Lung microvascular endothelial cell (primary cell): ENCODE results near the gene P4HB. TPM values are rescaled to one million over a fixed set of nuclear protein-coding genes. Genes with fewer than 3 reads are reported as not detected.

Source experiments
- DNase-seq, 2 donors: peaks; one replicate each; pipeline versions ENCODE4 v3.0.0 to v3.0.0-alpha.2; 2010; ENCODE audit warnings: low read depth in 2 of 2
- total RNA-seq: library from RNA; depleted of rRNA; stranded (reverse); fragments of >200 nt; gene quantifications from 2 replicates; pipeline ENCODE4 v1.2.1, GENCODE V29; 2014

Gene P4HB
- total RNA-seq, 1 donor from 2014 or later = 504 TPM

DNA sequence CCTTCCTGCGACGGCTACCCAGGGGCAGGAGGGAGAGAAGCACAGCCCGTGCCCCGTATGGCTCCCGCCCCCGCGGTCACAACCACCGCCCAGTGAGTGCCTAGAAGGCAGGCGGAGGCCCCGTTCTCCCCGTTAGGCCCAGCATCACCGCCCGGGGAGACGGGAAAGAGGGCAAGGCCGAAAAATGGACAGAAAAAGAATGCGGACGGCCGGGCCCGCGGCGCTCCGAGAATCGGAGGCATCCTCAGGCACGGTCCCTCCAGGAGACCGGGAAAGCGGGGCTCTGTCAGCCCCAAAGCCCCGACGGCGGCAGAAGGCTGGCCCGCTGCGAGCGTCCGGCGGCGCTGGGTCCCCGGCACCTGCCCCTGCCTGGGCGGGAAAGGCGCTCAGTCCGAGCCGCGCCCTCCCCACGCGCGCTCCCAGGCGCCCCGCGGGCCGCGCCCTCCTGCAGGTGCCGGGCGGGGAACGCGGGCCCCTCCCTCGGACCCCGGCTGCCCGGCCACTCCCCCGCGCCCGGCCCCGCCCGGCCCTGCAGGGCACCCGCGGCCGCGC lies 27.7 kb downstream of the P4HB start:
- DNase-seq = peak; percentile 24 to 33

DNA sequence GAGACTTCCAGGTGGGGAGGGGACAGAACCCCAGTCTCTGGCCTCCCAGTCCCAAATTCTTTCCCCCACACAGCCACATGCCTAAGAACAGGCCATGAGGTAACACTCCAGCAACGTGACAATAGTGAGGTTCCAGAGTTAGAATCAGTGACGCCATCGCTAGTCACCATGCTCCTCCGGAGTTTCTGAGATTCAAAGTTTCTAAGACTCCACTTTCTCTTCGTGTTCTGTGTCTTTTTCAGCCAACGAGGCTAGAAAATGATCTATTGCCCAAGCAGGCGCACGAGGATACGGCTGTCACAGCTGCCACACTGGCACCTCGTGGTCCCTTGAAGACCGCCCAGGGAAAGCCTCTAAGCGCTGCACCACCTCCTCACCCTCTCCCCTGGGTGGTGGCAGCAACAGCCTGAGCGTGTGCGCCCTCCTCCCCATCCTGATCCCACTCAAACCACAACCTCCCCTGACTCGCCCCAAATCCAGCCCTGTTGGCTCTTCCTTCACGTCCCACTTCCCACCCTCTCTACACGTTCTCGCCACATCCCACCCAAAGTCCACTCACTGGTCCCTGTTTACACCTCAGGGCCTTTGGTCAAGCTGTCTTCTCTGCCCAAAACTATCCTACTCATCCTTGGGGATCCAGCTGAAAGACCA lies 28.3 kb downstream of the P4HB start:
- peak in 1 of 2 donors; percentile 13 for DNase-seq

DNA sequence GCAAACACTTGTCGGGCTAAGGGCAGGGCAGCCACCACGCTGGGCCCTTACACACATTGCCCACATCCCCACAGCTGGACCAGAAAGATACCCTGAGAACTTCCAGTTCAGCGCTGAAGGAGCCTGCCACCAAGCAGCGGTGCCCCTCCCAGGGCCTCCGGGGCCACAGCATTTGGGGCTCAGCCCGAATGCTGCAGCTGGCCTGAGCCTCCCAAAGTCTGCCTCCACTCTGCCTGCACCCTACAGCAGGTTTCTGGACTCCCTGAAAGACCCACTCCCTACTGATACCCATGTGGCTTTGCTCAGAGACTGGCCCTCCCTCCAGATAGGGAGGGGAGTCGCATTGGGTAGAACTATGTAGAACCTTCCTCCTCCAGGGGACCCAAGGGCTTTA lies 28.8 kb downstream of the P4HB start:
- DNase-seq = no peak

DNA sequence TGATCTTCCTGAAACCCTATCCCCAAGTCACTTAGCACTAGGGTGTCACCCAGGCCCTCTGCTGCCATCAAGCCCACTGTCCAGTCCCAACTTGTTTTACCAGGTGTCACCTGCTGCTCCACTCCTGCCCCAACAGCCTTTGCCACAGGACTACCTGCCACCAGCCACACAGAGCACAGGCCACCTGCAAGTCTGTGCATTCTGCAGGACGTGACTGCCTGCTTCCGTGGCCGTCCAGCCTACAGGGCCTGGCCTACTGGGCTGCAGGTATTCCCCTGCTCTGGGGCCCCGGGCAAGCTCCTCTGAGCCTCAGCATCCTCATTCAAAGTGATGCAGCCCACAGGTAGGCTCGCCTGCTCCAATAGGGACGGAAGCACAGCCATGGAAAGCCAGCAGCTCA lies 30.5 kb downstream of the P4HB start:
- DNase-seq = no peak

DNA sequence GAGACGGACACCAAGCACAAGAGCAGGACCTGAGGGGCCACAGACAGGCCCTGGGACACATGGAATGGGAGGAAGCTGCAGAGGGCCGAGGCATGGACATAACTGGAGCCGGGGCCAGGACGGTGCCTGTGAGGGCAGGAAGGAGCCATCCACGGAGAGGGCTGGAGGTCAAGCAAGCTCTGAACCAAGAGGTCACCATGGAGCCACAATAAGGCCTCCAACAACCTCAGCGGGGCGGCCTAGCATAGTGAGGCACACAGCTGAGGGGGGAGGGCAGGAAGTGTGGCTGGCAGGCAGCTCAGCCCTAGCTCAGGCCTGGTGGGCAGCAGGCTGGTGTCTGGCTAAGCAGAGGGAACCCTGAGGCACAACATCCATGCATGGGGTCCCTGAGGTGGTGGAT lies 31.7 kb downstream of the P4HB start:
- peak in 1 of 2 donors; percentile 21 for DNase-seq

DNA sequence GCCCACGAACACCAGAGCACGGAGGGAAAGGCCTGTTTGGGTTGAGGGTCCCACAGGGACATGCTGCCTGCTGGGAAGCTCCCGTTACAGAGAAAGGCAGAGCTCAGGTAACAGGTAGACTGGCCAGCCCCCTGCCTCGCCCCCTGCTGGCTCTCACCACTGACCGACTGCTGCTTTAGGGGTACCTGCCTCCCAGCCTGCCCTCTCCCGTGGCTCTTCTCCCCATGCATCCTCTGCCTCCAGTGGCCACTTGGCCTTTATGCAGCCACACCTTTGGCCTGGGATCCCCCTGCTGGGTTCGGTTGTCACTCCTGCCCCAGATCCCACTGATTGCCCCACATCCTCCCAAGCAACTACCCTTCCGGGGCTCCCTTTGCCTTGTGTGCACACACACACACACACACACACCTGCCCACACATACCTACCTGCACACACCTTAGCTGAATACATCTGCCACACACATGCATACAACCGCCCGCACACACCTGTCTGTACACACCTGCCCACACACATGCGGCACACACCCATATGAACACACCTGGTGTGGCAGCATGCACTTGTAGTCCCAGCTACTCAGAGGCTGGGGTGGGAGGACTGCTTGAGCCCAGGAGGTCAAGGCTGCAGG lies 34.4 kb downstream of the P4HB start:
- no peak for DNase-seq

DNA sequence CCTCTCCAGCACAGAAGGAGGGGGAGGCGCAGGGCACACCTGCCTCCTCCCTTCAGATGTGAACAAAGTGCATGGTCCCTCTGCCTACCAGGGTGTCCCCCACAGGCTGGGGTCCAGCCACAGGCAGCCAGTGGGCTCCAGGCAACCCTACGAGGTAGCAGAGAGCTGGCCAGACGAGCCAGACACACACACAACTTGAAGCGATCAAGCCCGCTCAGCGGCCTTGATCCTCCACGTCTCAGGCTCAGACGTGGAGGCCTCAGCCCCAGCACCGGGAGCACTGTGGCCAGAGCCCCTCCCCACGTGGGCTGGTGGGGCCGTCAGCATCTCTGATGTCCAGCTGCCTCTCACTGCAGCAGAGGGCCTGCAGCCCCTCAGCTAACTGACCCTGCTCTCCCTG lies 35.7 kb downstream of the P4HB start:
- DNase-seq = no peak

DNA sequence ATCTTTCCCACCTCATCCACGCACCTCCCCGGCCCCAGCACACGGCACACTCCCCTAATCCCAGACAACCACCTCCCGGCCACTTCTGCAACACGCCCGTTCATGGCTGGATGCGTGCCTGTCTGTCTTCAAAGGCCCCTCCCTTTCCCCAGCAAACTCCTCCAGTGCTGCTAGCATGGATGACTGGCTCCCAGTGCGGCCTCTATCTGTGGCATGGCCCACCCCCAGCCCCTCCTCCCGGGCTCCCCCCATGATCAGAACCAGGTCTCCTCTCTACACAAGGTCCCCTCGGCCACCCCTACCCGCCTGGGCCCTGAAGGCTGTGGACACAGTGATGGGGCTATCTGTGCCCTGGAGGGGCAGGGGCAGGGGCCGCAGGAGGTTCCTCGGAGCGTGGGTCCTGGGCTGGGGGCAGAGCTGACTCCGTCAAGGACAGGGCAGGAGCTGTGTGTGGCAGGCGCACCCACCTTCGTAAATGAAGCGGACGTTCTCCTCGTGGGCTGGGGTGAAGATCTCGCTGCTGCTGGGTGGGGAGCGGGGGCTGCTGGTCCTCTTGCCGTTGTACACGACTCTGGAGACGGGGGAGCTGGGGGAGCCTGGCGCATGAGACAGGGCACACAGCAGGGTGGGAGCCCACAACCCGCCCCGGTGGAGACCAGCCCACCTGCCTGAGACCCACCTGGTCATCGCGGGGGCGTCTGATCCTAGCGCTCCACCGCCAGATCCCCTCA lies 36.4 kb downstream of the P4HB start:
- DNase-seq = no peak

DNA sequence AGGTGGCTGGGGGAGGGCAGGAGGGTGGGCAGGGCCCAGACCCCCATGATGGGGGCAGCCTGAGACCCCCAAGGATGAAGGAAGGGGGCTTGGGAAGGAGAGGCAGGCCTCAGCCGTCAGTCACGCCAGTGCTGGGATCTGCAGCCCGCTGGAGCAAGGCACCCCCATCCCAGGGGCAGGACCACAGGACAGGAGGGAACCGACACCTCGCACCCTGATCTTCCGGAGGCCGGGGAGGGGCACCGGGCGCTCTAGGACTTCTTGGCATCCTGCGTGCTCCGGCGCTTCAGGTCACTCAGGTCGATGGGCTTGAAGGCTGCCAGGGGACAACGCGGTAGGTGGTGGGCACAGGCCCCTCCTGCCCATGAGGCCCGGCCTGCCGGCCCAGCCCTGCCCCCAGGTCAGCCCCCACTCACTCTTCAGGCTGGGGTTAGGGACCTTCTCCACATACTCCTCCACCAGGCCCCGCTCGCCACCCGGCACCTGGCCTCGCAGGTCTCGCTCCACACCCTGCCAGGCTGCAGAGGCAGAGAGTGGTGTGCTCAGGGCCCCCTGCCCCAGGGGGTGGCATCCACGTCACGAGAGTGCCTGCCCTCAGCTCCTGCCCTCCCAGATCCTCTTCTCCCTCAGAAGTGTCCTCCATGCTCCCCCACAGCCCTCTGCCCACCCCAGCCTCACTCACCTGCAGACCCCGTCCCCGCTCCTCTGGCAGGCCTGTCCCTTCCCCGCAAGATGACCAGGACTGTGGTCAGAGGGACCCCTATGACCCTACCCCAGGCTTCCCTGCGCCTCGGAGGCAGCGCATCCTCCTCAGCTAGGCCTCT lies 37.1 kb downstream of the P4HB start:
- no peak for DNase-seq

DNA sequence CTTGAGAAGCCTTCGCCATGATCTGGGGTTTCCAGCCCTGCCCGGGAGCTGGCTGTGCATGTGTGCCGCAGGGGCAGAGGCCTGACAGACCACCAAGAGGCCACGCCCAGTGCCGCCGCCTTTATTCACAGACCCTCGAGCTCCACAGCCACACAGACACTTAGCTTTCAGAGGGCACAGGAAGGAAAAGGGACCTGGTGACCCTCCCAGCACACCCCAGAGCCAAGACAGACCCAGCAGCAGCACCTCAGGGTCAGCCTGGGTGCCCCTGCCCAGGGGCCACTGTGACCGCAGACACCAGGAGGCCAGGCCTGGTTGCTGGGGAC lies 38.1 kb downstream of the P4HB start:
- DNase-seq = no peak

DNA sequence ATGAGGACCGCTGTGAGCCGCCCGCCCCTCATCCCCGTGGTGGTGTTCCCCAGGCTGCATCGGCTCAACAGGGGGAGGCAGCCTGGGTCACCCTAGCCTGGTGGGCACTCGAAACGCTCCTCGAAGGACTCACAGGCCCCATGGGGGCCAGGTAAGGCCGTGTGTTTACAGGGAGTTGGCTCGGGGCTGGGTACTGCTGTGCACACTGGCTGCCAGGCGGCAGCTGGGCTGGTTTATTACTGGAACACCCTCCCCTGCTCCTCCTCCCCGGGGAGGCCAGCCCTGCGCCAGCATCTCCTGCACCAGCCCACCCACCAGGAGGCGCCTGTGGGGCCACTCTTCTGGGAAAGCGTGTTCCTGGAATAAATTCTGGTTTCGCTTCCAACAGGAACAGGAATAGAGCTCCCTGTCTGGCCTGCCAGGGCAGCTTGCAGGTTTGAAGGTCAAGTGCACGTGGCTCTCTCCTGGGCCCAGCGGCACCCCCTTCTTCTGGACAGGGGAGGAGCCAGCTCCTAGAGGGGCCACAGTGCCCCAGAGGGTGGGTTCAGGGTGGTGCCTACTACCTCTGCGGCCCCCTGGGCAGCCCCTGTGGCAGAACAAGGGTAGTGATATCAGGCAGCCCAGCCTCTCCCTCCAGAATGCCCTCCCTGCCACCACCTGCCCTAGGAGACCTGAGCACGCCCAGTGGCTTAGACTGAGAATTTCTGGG lies 38.6 kb downstream of the P4HB start:
- peak; percentile 82 to 92 for DNase-seq

DNA sequence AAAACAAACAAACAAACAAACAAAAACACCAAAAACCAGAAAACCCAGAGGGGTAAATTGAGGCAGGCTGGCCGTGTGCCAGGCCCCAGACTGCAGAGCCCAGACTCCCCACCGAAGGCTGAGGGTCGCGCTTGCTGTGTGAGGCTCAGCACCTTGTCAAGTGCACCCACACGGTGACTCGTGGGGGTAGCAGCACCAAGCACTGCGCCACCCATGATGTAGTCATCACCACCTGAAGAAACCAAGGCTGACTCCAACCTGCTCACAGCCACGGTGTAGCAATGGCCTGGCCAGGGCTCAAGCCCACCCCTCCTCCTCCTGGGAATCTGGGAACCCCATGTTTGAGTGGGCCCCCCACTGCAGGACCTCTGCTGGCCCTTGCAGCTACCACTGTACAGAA lies 39.2 kb downstream of the P4HB start:
- DNase-seq = no peak

DNA sequence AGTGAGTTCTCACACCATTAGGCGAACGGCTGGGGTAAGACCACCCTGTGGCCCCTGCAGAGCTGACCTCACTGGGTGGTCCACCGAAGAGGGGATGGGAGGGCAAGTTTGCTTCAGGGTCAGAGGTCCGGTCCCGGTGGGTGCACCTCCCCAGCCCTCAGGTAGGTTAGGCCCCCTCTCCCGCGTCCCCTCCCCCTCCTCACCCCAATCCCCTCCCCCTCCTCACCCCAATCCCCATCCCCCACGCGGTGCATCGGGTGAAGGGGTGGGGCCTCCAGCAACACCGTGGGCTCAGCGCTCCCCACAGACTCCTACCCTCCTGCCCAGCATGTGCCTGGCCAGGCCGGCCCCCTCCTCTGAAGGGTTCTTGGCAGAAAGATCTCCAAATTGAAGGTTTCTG lies 40.6 kb downstream of the P4HB start:
- no peak for DNase-seq

DNA sequence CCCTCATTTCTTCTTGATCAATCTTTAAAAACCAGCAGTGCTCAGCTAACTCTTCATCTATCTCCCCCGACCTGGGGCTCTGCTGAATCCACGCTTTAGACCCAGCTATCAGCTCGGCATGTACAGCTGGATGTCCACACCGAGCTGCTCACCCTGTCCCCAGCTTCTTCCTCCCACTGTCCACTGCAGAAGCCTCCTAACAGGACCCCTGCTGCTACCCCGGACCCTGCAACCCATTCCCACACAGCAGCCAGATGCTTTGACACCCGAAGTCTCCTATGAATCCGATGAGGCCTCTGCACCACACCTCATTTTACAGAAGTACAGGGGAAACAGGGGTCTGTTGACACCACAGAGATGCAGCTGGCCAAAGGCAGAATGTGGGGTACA lies 42.6 kb downstream of the P4HB start:
- DNase-seq = no peak

DNA sequence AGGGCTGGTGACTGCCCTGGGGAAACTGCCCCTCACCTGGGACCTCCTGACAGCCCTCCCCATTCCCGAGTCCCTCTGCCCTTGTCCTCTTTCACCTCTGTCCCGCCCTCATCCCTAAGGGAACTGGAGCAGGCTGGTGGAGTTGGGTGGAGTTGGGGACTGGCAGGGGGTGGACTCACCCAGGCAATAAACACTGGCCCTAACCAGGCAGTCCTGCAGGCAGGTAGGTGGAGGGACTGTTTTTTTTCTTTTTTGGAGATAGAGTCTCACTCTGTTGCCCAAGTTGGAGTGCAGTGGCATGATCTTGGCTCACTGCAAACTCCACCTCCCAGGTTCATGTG lies 44.7 kb downstream of the P4HB start:
- no peak for DNase-seq

DNA sequence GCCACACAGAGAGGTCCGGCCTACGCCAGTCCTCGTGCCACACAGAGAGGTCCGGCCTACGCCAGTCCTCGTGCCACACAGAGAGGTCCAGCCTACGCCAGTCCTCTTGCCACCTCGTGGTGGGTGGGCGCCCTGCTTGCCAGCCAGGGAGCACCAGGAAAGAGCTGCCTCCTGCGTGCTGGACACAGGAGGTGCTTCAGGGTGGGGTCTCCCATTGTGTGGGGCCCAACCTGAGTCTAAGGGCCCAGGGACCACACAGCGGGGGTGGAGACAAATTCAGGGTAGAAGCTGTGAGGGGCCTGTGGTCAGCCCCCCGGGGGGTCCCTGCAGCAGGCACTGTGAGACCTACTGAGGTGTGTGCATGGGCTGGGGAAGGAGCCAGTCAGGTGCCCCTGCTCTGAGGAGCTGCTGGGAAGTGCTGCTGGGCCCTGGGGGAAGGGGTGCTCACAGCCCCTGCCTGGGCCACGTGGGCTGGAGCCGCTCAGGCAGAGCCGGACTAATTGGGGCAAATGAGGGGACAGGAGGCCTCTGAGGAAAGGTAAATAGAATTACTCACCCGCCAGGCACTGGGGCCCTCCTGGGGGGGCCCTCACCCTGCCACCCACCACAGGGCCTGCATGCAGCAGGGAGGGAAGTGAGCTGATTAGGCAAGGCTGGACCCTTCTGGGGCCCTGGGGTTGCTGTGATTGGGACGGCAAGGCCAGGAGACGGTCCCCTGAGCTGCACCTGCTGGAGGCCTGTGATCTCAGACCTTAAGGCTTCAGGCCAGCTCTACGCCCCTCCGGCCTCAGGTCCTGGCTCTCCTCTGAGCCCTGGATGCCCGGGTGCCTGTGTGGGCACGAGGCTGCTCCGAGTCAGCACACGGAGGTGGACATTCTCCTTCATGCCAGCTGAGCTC lies 45.3 kb downstream of the P4HB start:
- no peak for DNase-seq

DNA sequence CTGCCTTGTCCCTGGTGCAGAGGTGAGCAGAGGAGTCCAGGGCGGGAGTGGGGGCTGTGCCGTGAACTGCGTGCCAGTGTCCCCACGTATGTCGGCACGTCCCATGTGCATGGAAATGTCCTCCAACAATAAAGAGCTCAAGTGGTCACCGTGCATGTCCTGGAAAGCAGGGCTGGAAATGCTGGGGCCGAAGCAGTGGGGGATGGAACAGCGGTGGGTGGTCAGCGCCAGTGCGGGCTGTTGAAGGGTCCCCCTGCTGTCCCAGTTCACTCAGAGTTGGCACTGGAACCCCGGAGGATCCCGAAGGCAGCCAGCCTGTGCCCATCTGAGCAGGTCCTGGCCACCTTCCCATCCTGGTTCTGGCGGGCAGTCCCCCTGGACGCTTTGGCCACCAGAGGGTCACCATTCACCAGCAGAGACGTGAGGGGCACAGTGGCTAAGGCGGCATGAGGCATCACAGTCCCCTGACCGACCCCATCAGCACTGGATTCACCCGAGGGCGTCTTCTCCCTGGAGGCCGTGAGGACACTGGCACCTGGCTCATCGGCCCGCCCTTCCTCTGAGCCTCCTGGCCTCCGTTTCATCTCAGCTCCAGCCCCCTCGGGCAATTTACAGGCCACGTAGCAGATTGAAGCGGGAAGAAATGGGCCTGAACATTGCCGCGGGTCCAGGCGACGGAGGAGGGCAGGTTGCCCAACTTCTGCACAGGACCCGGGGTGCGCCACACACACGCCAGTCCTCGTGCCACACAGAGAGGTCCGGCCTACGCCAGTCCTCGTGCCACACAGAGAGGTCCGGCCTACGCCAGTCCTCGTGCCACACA lies 46.3 kb downstream of the P4HB start:
- DNase-seq = no peak

DNA sequence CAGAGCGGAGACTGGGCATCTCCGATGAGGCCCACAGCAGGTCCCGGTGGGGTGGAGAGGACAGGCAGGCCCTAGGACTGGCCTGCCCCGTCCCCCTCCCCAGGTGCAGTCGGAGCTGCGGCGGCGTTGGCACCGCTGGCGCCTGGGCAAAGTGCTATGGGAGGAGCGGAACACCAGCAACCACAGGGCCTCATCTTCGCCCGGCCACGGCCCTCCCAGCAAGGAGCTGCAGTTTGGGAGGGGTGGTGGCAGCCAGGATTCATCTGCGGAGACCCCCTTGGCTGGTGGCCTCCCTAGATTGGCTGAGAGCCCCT lies 47.0 kb downstream of the P4HB start:
- DNase-seq = no peak

DNA sequence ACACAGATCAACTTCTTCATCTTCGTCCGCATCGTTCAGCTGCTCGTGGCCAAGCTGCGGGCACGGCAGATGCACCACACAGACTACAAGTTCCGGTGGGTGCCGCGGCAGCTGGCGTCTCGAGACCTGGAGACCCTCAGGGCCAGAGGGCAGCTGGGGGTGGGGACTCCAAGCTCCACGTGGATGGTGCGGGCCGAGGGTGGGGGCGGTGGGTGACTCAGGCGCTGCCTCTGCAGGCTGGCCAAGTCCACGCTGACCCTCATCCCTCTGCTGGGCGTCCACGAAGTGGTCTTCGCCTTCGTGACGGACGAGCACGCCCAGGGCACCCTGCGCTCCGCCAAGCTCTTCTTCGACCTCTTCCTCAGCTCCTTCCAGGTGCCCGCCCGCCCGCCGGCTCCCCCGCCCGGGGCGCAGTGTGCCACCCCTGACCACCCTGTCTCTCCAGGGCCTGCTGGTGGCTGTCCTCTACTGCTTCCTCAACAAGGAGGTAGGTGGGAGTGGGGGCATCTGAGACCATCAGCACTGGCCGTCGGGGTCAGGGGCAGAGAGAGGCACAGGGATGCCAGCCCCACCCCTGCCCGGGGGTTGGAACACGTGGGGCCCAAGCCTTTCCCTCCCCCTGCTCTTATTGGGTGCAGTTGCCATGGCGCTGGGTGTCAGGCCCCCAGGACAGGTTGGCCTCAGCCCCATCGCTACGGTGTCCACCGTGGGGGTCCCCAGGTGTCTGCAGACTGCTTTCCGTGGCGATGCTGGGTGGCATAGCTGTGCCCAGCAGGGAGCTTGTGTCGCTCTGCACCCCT lies 47.6 kb downstream of the P4HB start:
- DNase-seq = no peak
